ENCODE measurements around the gene BAIAP2L2.

Gene BAIAP2L2

DNA sequence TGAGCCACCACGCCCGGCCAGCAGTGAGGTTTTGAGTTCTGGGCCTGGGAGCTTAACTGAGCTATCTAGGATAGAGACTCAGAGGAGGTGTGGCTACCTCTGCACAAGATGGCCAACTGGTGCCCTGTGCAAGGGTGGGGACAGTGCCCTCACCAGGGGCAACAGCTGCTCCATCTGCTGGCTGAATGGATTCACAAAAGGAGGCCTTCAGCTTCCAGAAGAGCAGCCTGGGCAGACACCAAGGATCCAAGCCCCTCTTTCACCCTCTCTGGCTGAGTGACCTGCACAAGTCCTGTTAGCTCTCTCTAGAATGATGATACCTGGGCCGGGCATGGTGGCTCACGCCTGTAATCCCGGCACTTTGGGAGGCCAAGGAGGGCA lies 33.5 kb upstream of the BAIAP2L2 start:
- Histone ChIP-seq H2AFZ (ENCODE audit: low read depth, low read length) (no peak overlapping the region), H3K27ac (ENCODE audit: low read length, poor library complexity, severe bottlenecking) (no peak overlapping the region), H3K27me3 (ENCODE audit: control insufficient read depth in 1 of 2, insufficient read depth in 1 of 2, low read length in 2 of 2) (no peaks in the 10 kb centered on the region), H2BK5ac (ENCODE audit: low read depth, low read length, poor library complexity, severe bottlenecking) (no peak overlapping the region), H4K91ac (ENCODE audit: low read length) (peak overlapping the region; percentile 72), H3K18ac (ENCODE audit: low read depth in 1 of 2, low read length in 2 of 2) (no peak overlapping the region), H2BK12ac (ENCODE audit: low read length in 2 of 2) (no peak overlapping the region), H2BK120ac (ENCODE audit: low read depth, low read length) (no peak overlapping the region), H3K4ac (ENCODE audit: low read depth in 1 of 2, low read length in 2 of 2) (no peak overlapping the region), H3K9me3 (ENCODE audit: control insufficient read depth, low read length) (no peaks in the 10 kb centered on the region), H3K23ac (ENCODE audit: low read length in 2 of 2) (no peak overlapping the region), H3K36me3 (ENCODE audit: control insufficient read depth in 1 of 2, insufficient read depth in 2 of 2, low read depth in 1 of 2, low read length in 2 of 2) (peaks cover 9% of the 10 kb centered on the region in 2 experiments), H2BK15ac (ENCODE audit: low read depth, poor library complexity, severe bottlenecking) (no peak overlapping the region), H4K8ac (ENCODE audit: low read length) (no peak overlapping the region), H2AK5ac (ENCODE audit: low read length, severe bottlenecking) (no peak overlapping the region), H3K14ac (ENCODE audit: low read length in 2 of 2) (no peak overlapping the region), H3K4me2 (ENCODE audit: low read length, poor library complexity, severe bottlenecking) (no peak overlapping the region), H3K9ac (ENCODE audit: low read length) (no peak overlapping the region), H3K79me1 (replicated peaks; ENCODE audit: low read length, poor library complexity, severe bottlenecking) (peaks cover 2% of the 10 kb centered on the region), H3K4me1 (ENCODE audit: control insufficient read depth, insufficient read depth, low read depth, low read length) (peaks cover 18% of the 10 kb centered on the region), H3K4me3 (ENCODE audit: insufficient read depth in 1 of 2, low read depth in 1 of 2, low read length in 2 of 2) (no peak overlapping the region)
- WGBS = 97% methylated on average over 5 of the region's 5 CpGs
- DNase-seq = no peak

DNA sequence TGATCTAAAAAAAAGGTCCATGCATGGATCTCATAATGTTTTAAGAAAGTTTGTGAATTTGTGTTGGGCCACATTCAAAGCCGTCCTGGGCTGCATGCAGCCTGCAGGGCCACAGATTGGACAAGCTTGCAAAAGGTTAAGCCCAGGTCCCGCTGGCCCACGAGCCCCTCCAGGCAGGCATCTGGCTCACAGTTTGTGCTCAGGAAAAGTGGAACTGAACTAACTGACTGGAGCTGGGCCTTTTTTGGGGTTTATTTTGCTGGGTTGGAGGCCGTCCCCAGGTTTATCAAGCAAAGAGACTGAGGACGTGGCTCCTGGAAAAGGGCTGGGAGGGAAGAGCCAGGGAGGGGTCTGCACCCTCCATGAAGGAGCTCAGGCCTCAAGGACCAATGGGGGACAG lies 32.1 kb upstream of the BAIAP2L2 start:
- no peak overlapping the region for H3K23ac ChIP-seq (ENCODE audit: low read length in 2 of 2)
- H3K79me1 ChIP-seq (replicated peaks; ENCODE audit: low read length, poor library complexity, severe bottlenecking) = peaks cover 2% of the 10 kb centered on the region
- H3K4me3 ChIP-seq (ENCODE audit: insufficient read depth in 1 of 2, low read depth in 1 of 2, low read length in 2 of 2) = no peak overlapping the region
- H4K8ac ChIP-seq (ENCODE audit: low read length) = no peak overlapping the region
- no peak overlapping the region for H4K91ac ChIP-seq (ENCODE audit: low read length)
- H3K9ac ChIP-seq (ENCODE audit: low read length) = no peak overlapping the region
- peaks cover 15% of the 10 kb centered on the region for H3K4me1 ChIP-seq (ENCODE audit: control insufficient read depth, insufficient read depth, low read depth, low read length)
- no peak overlapping the region for H3K27ac ChIP-seq (ENCODE audit: low read length, poor library complexity, severe bottlenecking)
- DNase-seq = no peak
- H3K4me2 ChIP-seq (ENCODE audit: low read length, poor library complexity, severe bottlenecking) = no peak overlapping the region
- peaks cover 9 to 16% of the 10 kb centered on the region in 2 experiments for H3K36me3 ChIP-seq (ENCODE audit: control insufficient read depth in 1 of 2, insufficient read depth in 2 of 2, low read depth in 1 of 2, low read length in 2 of 2)
- 96% methylated on average over 5 of the region's 5 CpGs for WGBS
- no peak overlapping the region for H2AFZ ChIP-seq (ENCODE audit: low read depth, low read length)
- H2BK120ac ChIP-seq (ENCODE audit: low read depth, low read length) = no peak overlapping the region
- no peaks in the 10 kb centered on the region for H3K9me3 ChIP-seq (ENCODE audit: control insufficient read depth, low read length)
- no peak overlapping the region for H2AK5ac ChIP-seq (ENCODE audit: low read length, severe bottlenecking)
- H2BK15ac ChIP-seq (ENCODE audit: low read depth, poor library complexity, severe bottlenecking) = no peak overlapping the region
- H3K4ac ChIP-seq (ENCODE audit: low read depth in 1 of 2, low read length in 2 of 2) = no peak overlapping the region
- peak overlapping the region in 1 of 2 experiments; percentile 66 for H3K14ac ChIP-seq (ENCODE audit: low read length in 2 of 2)
- no peak overlapping the region for H2BK5ac ChIP-seq (ENCODE audit: low read depth, low read length, poor library complexity, severe bottlenecking)
- H3K18ac ChIP-seq (ENCODE audit: low read depth in 1 of 2, low read length in 2 of 2) = no peak overlapping the region
- no peaks in the 10 kb centered on the region for H3K27me3 ChIP-seq (ENCODE audit: control insufficient read depth in 1 of 2, insufficient read depth in 1 of 2, low read length in 2 of 2)
- no peak overlapping the region for H2BK12ac ChIP-seq (ENCODE audit: low read length in 2 of 2)

DNA sequence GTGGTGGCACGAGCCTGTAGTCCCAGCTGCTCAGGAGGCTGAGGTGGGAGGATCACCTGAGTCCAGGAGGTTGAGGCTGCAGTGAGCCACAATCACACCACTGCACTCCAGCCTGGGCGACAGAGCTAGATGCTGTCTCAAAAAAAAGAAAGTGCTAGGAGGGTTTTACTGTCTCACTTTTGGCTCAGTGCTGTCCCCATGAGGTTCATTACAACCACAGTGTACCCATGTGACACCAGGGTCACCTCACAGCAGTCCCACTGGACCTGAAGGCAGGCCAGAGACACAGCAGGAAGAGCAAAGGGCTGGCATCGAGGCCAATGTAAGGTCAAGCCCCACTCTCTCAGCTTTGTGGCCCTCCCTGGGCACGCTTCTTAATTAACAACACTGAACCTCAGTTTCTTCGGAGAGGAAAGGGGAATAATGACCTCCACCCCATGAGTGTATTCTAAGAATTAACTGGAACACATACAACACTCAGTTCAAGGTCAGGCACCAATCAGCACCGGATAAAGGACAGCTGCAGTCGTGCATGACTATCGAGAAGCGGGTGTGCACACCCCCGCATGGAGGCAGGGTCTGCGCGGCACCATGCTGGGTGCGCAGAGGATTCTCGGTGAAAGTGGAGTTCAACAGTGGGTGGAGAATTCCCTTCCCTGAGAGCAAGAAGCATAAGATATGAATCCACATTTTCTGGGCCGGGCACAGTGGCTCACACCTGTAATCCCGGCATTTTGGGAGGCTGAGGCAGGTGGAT lies 30.9 kb upstream of the BAIAP2L2 start:
- Histone ChIP-seq H3K4ac (ENCODE audit: low read depth in 1 of 2, low read length in 2 of 2) (no peak overlapping the region), H3K27ac (ENCODE audit: low read length, poor library complexity, severe bottlenecking) (no peak overlapping the region), H3K14ac (ENCODE audit: low read length in 2 of 2) (no peak overlapping the region), H4K91ac (ENCODE audit: low read length) (no peak overlapping the region), H2AFZ (ENCODE audit: low read depth, low read length) (no peak overlapping the region), H3K9ac (ENCODE audit: low read length) (no peak overlapping the region), H2BK5ac (ENCODE audit: low read depth, low read length, poor library complexity, severe bottlenecking) (no peak overlapping the region), H3K4me2 (ENCODE audit: low read length, poor library complexity, severe bottlenecking) (no peak overlapping the region), H3K23ac (ENCODE audit: low read length in 2 of 2) (no peak overlapping the region), H3K9me3 (ENCODE audit: control insufficient read depth, low read length) (no peaks in the 10 kb centered on the region), H3K18ac (ENCODE audit: low read depth in 1 of 2, low read length in 2 of 2) (no peak overlapping the region), H2BK15ac (ENCODE audit: low read depth, poor library complexity, severe bottlenecking) (no peak overlapping the region), H2BK120ac (ENCODE audit: low read depth, low read length) (no peak overlapping the region), H3K36me3 (ENCODE audit: control insufficient read depth in 1 of 2, insufficient read depth in 2 of 2, low read depth in 1 of 2, low read length in 2 of 2) (peaks cover 9 to 19% of the 10 kb centered on the region in 2 experiments), H3K4me3 (ENCODE audit: insufficient read depth in 1 of 2, low read depth in 1 of 2, low read length in 2 of 2) (no peak overlapping the region), H2BK12ac (ENCODE audit: low read length in 2 of 2) (no peak overlapping the region), H3K79me1 (replicated peaks; ENCODE audit: low read length, poor library complexity, severe bottlenecking) (peaks cover 2% of the 10 kb centered on the region), H3K27me3 (ENCODE audit: control insufficient read depth in 1 of 2, insufficient read depth in 1 of 2, low read length in 2 of 2) (no peaks in the 10 kb centered on the region), H3K4me1 (ENCODE audit: control insufficient read depth, insufficient read depth, low read depth, low read length) (peaks cover 12% of the 10 kb centered on the region), H2AK5ac (ENCODE audit: low read length, severe bottlenecking) (no peak overlapping the region), H4K8ac (ENCODE audit: low read length) (no peak overlapping the region)
- 97% methylated on average over 16 of the region's 16 CpGs for WGBS
- no peak for DNase-seq

DNA sequence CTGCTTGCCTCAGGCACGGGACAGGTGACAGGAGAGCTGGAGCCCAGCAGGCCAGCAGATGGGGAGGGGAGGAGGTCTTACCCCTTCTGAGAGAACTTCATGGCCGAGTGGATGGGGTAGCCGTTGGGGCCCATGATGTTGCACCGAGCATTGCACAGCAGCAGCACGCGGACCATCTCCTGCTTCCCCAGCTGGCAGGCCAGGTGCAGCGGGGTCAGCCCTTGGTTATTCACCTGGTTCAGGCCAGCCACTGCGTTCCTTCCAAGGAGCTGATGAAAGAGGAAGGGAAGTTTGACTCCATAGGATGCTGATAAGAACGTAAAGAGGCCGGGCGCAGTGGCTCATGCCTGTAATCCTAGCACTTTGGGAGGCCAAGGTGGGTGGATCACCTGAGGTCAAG lies 29.4 kb upstream of the BAIAP2L2 start:
- no peak overlapping the region for H3K4me3 ChIP-seq (ENCODE audit: insufficient read depth in 1 of 2, low read depth in 1 of 2, low read length in 2 of 2)
- no peaks in the 10 kb centered on the region for H3K9me3 ChIP-seq (ENCODE audit: control insufficient read depth, low read length)
- no peak overlapping the region for H2BK5ac ChIP-seq (ENCODE audit: low read depth, low read length, poor library complexity, severe bottlenecking)
- 95% methylated on average over 11 of the region's 11 CpGs for WGBS
- no peak overlapping the region for H4K8ac ChIP-seq (ENCODE audit: low read length)
- no peak overlapping the region for H2BK120ac ChIP-seq (ENCODE audit: low read depth, low read length)
- H3K27ac ChIP-seq (ENCODE audit: low read length, poor library complexity, severe bottlenecking) = no peak overlapping the region
- no peak overlapping the region for H3K14ac ChIP-seq (ENCODE audit: low read length in 2 of 2)
- H3K18ac ChIP-seq (ENCODE audit: low read depth in 1 of 2, low read length in 2 of 2) = no peak overlapping the region
- no peak overlapping the region for H2AFZ ChIP-seq (ENCODE audit: low read depth, low read length)
- H3K4ac ChIP-seq (ENCODE audit: low read depth in 1 of 2, low read length in 2 of 2) = no peak overlapping the region
- DNase-seq = no peak
- no peak overlapping the region for H3K9ac ChIP-seq (ENCODE audit: low read length)
- H3K23ac ChIP-seq (ENCODE audit: low read length in 2 of 2) = no peak overlapping the region
- H2BK15ac ChIP-seq (ENCODE audit: low read depth, poor library complexity, severe bottlenecking) = no peak overlapping the region
- no peak overlapping the region for H3K4me2 ChIP-seq (ENCODE audit: low read length, poor library complexity, severe bottlenecking)
- peaks cover 9 to 24% of the 10 kb centered on the region in 2 experiments for H3K36me3 ChIP-seq (ENCODE audit: control insufficient read depth in 1 of 2, insufficient read depth in 2 of 2, low read depth in 1 of 2, low read length in 2 of 2)
- no peak overlapping the region for H2AK5ac ChIP-seq (ENCODE audit: low read length, severe bottlenecking)
- no peak overlapping the region for H4K91ac ChIP-seq (ENCODE audit: low read length)
- H2BK12ac ChIP-seq (ENCODE audit: low read length in 2 of 2) = no peak overlapping the region
- H3K27me3 ChIP-seq (ENCODE audit: control insufficient read depth in 1 of 2, insufficient read depth in 1 of 2, low read length in 2 of 2) = no peaks in the 10 kb centered on the region
- no peaks in the 10 kb centered on the region for H3K79me1 ChIP-seq (replicated peaks; ENCODE audit: low read length, poor library complexity, severe bottlenecking)
- peaks cover 7% of the 10 kb centered on the region for H3K4me1 ChIP-seq (ENCODE audit: control insufficient read depth, insufficient read depth, low read depth, low read length)
